Activated naive CD8-positive, alpha-beta T cell (primary cell): ENCODE data around the gene BAZ1A.

Experiments
- H3K27ac Mint-ChIP-seq: one replicate; pipeline ENCODE4 v1.8.0; 2021; ENCODE audit warnings: mixed read lengths
- H3K27me3 Mint-ChIP-seq: one replicate; pipeline ENCODE4 v1.8.0; 2021; ENCODE audit warnings: mixed read lengths
- H3K36me3 Mint-ChIP-seq: one replicate; pipeline ENCODE4 v1.8.0; 2021; ENCODE audit warnings: mixed read lengths
- H3K4me1 Mint-ChIP-seq: one replicate; pipeline ENCODE4 v1.8.0; 2021; ENCODE audit warnings: low read depth, mixed read lengths
- H3K4me3 Mint-ChIP-seq: one replicate; pipeline ENCODE4 v1.8.0; 2021; ENCODE audit warnings: mild to moderate bottlenecking, mixed read lengths
- H3K9me3 Mint-ChIP-seq: one replicate; pipeline ENCODE4 v1.8.0; 2021; ENCODE audit warnings: low read depth, mixed read lengths

BAZ1A gene, protein sequence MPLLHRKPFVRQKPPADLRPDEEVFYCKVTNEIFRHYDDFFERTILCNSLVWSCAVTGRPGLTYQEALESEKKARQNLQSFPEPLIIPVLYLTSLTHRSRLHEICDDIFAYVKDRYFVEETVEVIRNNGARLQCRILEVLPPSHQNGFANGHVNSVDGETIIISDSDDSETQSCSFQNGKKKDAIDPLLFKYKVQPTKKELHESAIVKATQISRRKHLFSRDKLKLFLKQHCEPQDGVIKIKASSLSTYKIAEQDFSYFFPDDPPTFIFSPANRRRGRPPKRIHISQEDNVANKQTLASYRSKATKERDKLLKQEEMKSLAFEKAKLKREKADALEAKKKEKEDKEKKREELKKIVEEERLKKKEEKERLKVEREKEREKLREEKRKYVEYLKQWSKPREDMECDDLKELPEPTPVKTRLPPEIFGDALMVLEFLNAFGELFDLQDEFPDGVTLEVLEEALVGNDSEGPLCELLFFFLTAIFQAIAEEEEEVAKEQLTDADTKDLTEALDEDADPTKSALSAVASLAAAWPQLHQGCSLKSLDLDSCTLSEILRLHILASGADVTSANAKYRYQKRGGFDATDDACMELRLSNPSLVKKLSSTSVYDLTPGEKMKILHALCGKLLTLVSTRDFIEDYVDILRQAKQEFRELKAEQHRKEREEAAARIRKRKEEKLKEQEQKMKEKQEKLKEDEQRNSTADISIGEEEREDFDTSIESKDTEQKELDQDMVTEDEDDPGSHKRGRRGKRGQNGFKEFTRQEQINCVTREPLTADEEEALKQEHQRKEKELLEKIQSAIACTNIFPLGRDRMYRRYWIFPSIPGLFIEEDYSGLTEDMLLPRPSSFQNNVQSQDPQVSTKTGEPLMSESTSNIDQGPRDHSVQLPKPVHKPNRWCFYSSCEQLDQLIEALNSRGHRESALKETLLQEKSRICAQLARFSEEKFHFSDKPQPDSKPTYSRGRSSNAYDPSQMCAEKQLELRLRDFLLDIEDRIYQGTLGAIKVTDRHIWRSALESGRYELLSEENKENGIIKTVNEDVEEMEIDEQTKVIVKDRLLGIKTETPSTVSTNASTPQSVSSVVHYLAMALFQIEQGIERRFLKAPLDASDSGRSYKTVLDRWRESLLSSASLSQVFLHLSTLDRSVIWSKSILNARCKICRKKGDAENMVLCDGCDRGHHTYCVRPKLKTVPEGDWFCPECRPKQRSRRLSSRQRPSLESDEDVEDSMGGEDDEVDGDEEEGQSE (N-terminal part only)

DNA sequence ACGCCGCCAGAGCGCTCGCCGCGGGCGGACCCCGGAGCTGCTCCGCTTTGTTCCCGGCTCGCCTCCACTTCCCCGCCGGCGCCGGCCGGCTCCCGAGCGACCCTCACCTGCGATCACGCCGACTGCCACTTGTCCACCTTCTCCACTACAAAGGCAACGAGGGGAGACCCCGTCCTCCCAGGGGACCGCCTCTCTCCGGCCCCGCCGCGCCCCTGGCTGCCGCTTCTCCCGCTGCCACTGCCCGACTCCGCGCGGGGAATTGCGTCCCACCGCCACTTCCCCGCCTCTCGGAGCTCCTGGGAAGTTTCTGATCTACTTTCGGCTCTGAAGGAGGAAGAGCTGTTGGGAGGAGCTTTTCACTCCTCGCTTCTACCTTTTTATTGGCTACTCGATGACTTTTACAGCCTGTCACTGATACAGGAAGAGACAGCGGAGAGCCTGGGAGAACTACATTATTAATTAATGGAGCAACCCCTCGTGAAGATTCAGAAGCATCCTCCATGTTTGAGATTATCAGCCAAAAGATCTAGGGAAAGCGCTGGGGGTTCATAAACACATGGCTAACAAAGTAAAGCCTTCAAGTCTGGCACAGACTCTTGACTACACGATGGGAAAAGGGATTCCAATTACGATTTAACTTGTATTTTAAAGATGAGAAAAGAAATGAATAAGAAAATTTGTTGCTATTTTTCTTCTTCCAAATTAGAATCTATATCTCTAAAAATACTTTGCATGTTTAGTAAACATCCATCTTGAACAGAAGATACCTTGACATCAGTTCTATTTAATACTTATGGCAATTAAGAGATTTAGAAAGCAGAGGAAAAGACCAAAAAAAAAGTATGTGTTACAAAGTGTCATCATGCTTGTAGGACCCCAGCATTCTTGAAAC, at the start of gene BAZ1A:
BAZ1A (minus strand) TSS at position 330 of the 892 bp plus-strand sequence. CDS start 756 bp downstream, outside the sequence.
- peaks cover 36% of the 10 kb centered on the region for H3K4me1 Mint-ChIP-seq
- H3K27me3 Mint-ChIP-seq = no peaks in the 10 kb centered on the region
- peak within 1 kb of the TSS; percentile 100 for H3K27ac Mint-ChIP-seq
- H3K36me3 Mint-ChIP-seq = no peaks in the 10 kb centered on the region
- H3K9me3 Mint-ChIP-seq = no peaks in the 10 kb centered on the region
- H3K4me3 Mint-ChIP-seq = peak within 1 kb of the TSS; percentile 100

DNA sequence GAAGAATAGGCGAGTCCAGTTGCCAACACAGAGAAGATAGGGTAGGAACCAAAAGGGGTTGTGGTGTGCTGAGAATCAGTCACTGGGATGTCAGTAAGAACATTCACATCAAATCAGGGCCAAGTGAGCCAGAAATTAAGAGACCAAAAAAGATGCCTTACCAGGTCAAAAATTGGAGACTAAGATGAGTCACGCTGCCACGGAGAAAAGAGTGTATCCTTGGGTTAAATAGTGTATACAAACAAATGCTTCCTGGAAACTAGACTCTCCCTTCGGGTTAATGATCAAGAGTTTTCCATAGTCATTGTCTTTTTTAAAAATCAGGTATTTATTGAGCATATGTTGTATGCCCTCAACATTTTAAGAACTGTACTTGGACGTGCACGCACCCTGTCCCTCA, 45.2 kb upstream of the BAZ1A start:
- H3K27me3 Mint-ChIP-seq = no peaks in the 10 kb centered on the region
- no peaks in the 10 kb centered on the region for H3K9me3 Mint-ChIP-seq
- H3K4me1 Mint-ChIP-seq = no peaks in the 10 kb centered on the region
- H3K4me3 Mint-ChIP-seq = no peak overlapping the region
- H3K27ac Mint-ChIP-seq = no peak overlapping the region
- peaks cover 5% of the 10 kb centered on the region for H3K36me3 Mint-ChIP-seq

DNA sequence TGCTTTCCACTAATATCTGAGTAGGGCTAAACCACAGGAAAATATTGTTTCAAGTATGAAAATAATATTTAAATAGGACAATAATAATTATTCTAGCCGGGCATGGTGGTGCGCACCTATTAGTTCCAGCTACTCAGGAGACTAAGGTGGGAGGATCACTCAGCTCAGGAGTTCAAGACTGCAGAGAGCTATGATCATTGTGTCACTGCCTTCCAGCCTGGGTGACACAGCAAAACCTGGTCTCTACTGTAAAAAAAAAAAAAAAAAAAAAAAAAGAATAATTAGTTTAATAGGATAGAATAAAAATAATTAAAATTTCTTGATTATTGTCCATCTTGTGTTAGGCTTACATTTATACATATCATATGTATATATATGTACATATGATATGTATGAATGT, 38.5 kb upstream of the BAZ1A start:
- Mint-ChIP-seq H3K27me3 (no peaks in the 10 kb centered on the region), H3K36me3 (no peaks in the 10 kb centered on the region), H3K9me3 (no peaks in the 10 kb centered on the region), H3K4me1 (peaks cover 2% of the 10 kb centered on the region), H3K27ac (no peak overlapping the region), H3K4me3 (no peak overlapping the region)

DNA sequence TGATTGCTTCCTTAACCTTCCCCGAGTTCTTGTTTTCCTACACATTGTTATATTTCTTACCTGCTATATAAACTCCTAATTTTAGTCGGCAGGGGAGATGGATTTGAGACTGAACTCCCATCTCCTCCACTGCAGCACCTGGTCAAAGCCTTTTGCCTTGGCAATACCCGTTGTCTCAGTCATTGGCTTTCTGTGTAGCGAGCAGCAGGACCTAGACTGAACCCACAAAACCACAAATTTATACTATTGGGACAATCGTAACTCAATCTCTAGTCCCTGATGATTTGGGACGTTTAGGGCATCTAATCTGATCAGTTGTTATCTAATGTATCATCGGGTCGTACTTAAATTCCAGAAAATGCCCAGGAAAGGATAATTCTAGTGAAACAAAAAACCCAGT, 37.8 kb upstream of the BAZ1A start:
- Mint-ChIP-seq H3K36me3 (no peaks in the 10 kb centered on the region), H3K27ac (no peak overlapping the region), H3K9me3 (no peaks in the 10 kb centered on the region), H3K4me1 (peaks cover 2% of the 10 kb centered on the region), H3K4me3 (no peak overlapping the region), H3K27me3 (no peaks in the 10 kb centered on the region)

DNA sequence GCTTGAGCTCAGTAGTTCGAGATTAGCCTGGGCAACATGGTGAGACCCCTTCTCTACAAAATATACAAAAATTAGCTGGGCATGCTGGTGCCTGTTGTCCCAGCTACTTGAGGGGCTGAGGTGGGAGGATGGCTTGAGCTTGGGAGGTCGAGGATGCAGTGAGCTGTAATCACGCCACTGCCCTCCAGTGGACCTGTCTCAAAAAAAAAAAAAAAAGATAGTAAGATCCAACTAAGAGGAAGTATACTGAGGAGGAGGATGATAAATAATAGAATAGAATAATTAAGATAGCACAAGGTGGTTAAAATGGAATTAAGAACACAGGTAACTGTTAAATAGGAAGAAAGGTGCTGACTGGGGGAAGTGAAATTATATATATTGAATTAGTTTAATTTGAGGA, 37.0 kb upstream of the BAZ1A start:
- H3K36me3 Mint-ChIP-seq = no peaks in the 10 kb centered on the region
- H3K27me3 Mint-ChIP-seq = no peaks in the 10 kb centered on the region
- H3K4me3 Mint-ChIP-seq = no peak overlapping the region
- no peak overlapping the region for H3K27ac Mint-ChIP-seq
- H3K9me3 Mint-ChIP-seq = no peaks in the 10 kb centered on the region
- peaks cover 2% of the 10 kb centered on the region for H3K4me1 Mint-ChIP-seq

DNA sequence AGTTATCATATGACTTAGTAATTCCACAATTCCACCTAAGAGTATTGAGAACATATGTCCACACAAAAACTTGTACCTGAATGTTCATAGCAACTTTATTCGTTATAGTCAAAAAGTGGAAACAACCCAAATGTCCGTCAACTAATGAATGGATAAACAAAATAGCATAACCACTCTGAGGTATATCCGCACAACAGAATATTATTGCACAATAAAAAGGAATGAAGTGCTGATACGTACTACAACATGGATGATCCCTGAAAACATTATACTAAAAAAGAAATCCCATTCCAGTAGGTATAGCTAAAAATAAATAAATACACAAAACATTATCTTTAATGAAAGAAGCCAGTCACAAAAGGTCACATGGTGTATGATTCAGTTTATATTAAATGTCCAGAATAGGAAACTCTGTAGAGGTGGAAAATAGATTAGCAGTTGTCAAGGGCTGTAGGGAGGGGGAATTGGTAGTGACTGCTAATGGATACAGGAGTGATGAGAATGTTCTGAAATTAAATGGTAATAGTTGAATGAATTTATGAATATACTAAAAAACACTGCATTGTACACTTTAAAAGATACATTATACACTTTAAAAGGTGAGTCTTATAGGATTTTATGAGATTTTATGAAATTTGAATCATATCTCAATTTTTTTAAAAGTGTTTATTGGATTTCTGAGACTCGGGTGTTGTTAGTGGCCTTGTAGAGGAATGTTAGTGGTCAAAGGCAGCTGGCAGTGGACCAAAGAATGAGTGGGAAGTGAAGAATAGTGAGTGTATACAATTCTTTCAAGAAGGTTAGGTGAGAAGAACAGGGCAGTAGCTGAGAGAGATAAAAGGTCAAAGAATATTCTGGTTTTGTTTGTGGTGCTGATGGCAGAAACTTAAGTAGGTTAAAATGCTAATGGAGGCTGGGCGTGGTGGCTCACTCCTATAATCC, 36.3 kb upstream of the BAZ1A start:
- peaks cover 2% of the 10 kb centered on the region for H3K4me1 Mint-ChIP-seq
- no peaks in the 10 kb centered on the region for H3K36me3 Mint-ChIP-seq
- no peaks in the 10 kb centered on the region for H3K9me3 Mint-ChIP-seq
- no peaks in the 10 kb centered on the region for H3K27me3 Mint-ChIP-seq
- H3K27ac Mint-ChIP-seq = no peak overlapping the region
- no peak overlapping the region for H3K4me3 Mint-ChIP-seq

DNA sequence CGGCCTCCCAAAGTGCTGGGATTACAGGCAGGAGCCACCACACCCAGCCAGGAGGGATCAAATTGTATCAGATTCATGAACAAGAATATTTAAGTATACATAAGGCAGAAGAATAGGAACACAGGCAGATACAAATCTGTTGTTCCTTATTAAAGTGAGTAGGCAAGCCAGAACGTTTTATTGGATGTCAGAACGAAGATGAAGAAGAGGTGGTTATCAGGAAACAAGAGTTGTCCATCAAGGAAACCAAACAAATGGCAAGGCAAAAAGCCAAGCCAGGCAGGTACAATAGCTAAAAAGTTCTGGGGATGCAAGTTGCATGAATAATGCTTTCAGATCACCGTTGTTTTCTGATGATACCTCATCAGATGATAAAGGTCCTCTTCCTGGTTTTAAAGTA, 31.1 kb upstream of the BAZ1A start:
- H3K27ac Mint-ChIP-seq = no peak overlapping the region
- H3K9me3 Mint-ChIP-seq = no peaks in the 10 kb centered on the region
- H3K27me3 Mint-ChIP-seq = no peaks in the 10 kb centered on the region
- no peak overlapping the region for H3K4me3 Mint-ChIP-seq
- peaks cover 4% of the 10 kb centered on the region for H3K36me3 Mint-ChIP-seq
- no peaks in the 10 kb centered on the region for H3K4me1 Mint-ChIP-seq

DNA sequence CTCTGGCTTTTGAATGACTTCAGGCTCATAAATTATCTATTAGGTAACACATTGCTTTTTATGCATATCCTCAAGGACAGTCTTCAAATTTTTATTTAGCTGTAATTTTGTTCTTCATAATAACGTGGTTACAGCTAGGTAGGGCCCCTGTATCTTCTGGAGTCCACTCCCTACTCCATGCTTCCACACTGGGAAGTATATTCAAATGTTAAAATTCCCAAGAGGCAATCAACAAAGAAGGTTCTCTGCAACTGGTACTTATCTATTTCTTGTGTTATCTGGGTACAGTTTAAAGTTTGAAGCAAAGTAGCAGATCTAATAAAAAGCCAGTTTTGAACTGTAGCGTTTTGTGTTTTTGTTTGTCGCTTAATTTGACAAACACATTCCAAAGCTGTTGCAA, 20.1 kb upstream of the BAZ1A start:
- Mint-ChIP-seq H3K27me3 (no peaks in the 10 kb centered on the region), H3K4me1 (peaks cover 5% of the 10 kb centered on the region), H3K27ac (no peak overlapping the region), H3K36me3 (no peaks in the 10 kb centered on the region), H3K4me3 (no peak overlapping the region), H3K9me3 (no peaks in the 10 kb centered on the region)

DNA sequence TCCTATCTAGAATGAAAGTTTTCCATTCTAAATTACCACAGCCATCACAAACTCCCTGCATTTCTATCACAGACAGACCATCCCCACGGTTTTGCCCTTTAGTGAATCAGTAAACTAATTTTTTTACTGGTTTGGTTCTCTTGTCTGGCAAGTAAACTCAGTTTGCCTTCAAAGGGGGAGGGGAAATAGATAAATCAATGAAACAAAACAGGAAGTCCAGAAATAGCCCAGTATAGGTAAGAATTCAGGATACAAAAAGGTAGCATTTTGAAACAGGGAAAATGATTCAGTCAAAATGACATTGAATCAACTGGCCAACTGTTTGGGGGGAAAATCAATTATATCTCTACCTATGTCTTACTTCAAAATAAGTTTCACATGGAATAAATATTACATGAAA, 15.8 kb upstream of the BAZ1A start:
- Mint-ChIP-seq H3K9me3 (no peaks in the 10 kb centered on the region), H3K27me3 (no peaks in the 10 kb centered on the region), H3K27ac (no peak overlapping the region), H3K4me3 (no peak overlapping the region), H3K4me1 (peaks cover 5% of the 10 kb centered on the region), H3K36me3 (no peaks in the 10 kb centered on the region)

DNA sequence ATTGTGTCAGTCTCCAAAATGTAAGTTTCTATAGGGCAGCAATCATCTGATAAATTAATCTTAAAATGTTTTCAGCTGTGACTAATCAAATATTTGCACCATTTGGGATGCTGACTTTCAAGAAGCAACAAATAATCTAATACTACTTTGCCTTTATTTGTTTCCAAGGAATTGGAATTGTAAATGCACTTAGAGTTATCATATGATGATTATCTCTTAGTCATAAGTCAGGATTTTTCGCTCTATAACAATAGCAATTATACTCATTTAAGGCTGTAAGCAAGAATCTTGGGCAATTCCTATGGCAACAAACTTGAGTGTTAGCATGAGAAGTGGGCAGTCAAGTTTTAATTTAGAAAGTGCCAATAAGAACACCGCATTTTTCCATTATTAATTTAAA, 13.0 kb upstream of the BAZ1A start:
- no peak overlapping the region for H3K27ac Mint-ChIP-seq
- H3K36me3 Mint-ChIP-seq = no peaks in the 10 kb centered on the region
- H3K4me3 Mint-ChIP-seq = no peak overlapping the region
- no peaks in the 10 kb centered on the region for H3K27me3 Mint-ChIP-seq
- peaks cover 5% of the 10 kb centered on the region for H3K4me1 Mint-ChIP-seq
- no peaks in the 10 kb centered on the region for H3K9me3 Mint-ChIP-seq

DNA sequence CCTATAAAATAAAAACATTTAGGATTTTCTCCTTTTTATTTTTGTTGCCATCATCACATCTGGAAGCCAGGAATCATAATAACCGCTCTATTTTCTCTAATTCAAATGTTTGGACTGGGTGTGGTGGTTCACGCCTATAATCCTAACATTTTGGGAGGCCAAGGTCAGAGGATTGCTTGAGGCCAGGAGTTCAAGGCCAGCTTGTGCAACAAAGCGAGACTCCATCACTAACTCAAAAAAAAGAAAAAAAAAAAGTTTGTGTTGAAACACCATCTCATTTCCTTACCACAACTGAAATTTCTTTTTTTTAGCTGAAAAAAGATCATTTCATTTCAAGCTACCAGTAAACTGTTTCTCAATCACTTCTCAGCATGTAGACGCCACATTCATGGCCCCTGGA, 8.8 kb upstream of the BAZ1A start:
- Mint-ChIP-seq H3K4me1 (no peaks in the 10 kb centered on the region), H3K27ac (no peak overlapping the region), H3K27me3 (no peaks in the 10 kb centered on the region), H3K36me3 (no peaks in the 10 kb centered on the region), H3K9me3 (no peaks in the 10 kb centered on the region), H3K4me3 (no peak overlapping the region)

DNA sequence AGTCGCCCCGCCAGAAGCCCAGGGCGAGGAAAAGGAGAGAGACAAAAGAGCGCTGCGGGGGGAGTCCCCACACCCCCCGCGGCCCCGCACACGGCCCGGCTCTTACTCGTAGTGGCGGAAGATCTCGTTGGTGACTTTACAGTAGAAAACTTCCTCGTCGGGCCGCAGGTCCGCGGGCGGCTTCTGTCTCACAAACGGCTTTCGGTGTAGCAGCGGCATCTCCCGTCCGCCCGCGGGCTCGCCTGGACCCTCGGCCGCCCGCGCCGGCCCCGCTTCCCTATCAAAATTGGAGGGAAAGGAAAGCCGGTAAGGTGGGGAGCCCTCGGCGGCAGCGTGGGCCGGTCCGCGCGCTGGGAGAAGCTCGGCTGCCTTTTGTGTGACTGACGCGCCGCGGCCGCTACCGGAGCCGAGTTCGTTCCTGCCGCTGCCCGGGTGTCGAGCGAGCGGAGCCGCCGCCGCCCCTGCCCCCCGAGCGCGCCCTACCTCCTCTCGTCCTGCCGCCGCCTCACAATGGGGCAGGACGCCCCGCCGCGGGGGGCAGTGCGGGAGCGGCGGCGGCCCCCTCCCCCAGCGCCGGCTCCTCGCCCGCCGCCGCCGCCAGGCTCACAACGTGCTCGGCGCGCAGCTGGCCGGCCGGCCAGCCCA, 652 bp downstream of the BAZ1A start:
- Mint-ChIP-seq H3K27me3 (no peaks in the 10 kb centered on the region), H3K27ac (peak overlapping the region; percentile 85), H3K9me3 (no peaks in the 10 kb centered on the region), H3K36me3 (no peaks in the 10 kb centered on the region), H3K4me3 (peak overlapping the region; percentile 100), H3K4me1 (peaks cover 44% of the 10 kb centered on the region)
